GM19395 (cell line): ENCODE data around the gene RORB.
A peak's percentile ranks its signal among the peaks of the same experiment; 100 is the strongest.
"Not testable (repeated sequence)": the region's sequence is repeated elsewhere in the genome, so short reads cannot be mapped to it uniquely, and the experiment has no call there.

Experiments
- ATAC-seq: cut with Tn5 transposase; IDR thresholded peaks from one replicate; pipeline ENCODE4 v1.9.1; 2021; ENCODE audit warnings: mild to moderate bottlenecking, moderate library complexity; ENCODE audit not compliant: unreplicated experiment

RORB gene

DNA sequence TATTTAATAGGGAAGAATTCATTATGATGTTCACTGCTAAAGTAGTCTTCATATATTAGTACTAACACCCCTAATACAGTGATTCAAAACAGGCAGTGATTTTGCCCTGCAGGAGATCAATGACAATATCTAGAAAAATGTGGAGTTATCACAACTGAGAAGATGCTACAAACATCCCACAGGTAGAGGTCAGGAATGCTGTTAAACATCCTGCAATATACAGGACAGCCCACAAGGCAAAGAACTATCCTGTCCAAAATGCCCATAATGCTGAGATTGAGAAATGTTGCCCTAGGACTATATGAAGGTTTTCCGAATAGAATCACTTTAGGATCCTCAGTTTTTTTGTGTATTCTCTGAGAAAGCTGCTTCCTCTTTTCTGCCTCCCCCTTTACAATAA, 15.3 kb downstream of the RORB start:
- ATAC-seq: no peak

DNA sequence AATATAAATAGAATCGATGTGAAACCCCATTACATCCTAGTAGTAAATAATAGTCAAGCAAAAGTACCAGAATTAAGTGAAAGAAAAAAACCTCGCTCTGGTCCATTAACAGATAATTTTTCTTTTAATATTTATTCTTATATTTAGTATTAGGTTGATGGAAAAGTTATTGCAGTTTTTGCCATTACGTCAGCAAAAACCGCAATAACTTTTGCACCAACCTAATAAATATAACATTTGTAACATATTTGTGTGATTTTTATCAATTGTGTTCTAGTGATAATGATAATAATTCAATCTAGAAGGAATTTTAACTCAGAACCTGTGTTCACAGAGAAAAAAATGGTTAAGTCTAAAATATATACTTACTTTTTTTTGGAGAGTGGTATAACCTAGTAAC, 16.1 kb downstream of the RORB start:
- ATAC-seq: no peak

DNA sequence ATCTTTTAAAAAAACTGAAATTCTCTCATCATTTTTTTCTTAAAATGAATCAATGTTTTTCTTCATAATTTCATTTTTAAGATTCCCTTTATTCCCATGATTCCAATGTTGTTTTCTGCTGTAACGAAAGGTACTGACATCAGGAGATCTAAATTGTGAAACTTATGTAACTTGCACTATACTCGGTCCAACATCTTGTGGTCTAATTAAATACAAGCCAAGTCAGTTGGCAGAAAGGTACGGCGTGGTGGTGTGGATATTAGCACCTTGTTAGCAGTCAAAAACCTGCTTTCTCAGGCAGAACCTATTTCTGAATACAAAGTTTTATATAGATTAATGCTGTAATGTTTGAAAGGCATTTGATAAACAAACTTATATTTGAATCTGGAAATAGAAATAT, 20.1 kb downstream of the RORB start:
- no peak for ATAC-seq

DNA sequence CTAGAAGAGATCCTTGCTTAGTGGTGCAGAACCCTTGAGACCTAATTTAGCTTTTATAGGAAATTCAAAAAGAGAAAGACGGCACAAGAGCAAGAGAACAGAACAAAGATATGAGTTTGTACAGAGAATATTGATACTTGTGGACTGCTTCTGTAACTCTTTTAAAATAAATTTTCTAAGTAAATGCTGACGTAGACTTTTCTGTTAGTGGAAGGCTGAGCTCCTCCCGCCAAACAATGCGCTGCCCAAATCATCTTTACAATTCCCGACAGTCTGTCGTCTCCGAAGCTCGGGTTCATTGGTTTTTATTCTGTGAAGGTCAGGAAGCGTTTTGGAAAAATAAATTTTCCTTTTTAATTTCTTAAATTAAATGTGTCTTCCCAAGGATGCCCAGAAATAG, 22.3 kb downstream of the RORB start:
- no peak for ATAC-seq

DNA sequence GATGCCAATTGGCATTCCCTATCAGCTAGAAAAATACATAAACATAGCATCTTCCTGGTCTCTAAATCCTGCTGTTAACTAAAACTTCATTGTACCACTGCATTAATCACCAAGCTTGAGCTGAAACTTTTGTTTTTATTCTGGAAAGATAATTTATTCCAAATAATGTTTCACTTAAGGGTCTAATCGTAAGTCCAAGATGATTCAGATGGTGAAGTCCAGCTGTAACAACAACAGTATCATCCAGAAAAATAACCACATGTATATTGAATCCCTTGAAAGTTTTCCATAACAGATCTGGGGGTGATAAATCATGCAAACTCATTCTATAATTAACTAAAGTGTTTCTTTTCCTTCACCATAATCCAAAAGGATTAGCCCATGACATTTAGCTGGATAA, 23.9 kb downstream of the RORB start:
- no peak for ATAC-seq

DNA sequence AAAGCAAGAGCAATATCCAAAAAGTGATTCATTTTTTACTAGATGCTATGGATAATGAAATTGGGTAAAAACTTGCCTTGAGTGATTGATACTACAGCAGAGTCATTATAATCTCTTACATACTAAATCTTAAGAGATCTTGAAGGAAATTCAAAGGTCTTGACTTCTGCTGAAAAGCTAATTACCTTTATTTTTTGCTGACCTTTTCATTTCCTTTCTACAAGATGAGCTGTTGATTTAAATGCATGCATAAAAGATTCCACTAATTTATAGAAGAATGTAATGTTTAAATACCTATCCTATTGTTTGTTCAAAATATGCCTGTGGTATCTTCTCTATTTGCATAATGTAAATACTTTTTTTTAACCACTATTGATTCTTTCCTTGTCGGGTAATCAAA, 27.2 kb downstream of the RORB start:
- ATAC-seq: no peak

DNA sequence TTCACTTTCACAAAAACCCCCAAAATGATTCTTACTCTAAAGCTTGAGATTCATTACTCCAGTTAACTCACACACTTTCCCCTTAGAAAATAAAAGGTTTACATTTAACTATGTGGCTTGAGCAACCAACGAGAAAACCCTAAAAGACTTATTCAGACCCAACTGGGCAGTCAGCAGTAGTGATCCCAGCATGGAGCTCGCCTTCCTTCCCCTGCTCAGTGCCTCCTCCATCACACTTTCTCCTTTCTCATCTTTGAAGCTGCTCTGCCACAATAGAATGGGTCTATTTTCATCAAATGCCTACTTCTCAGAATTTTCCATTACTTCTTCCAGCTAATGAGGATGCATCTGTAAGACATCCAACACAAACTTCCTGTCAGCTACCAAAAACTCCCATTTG, 29.1 kb downstream of the RORB start:
- no peak for ATAC-seq

DNA sequence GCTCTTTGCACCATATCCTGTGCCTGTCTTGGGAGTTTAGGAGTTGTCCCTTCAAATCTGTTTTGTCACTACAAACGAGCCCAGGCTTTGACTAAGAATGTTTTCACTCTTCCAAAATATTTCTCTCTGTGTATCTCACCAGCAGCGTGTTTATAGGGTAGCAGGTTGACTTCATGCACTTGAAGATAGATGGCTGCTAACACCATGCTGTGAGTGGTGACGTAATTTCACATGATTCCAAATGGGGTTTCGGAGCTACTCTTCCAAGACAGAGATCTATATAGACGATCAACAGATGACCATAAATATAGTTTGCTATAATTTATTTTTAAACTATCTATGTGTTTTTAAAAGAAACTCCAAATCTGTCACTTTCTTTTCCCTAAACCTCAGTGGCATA, 30.6 kb downstream of the RORB start:
- no peak for ATAC-seq

DNA sequence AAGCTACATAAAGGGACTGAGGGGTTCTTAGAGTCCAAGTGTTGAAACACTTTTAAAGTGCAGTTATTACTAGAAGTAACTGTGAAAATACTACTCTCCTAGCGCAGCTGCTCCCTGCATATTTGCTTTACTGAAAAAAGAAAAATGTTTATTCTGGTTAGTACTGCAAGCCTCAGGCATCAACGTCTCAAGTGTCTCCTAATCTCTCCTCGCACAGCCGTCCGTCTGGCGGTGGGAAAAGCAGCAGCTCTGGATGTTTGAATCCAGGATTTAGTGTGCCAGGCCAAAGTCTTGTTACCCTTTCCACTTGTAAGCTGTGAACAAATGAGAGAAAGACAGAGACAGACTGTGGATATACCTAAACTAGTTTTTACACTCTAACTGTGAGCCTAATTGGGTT, 31.1 kb downstream of the RORB start:
- no peak for ATAC-seq

DNA sequence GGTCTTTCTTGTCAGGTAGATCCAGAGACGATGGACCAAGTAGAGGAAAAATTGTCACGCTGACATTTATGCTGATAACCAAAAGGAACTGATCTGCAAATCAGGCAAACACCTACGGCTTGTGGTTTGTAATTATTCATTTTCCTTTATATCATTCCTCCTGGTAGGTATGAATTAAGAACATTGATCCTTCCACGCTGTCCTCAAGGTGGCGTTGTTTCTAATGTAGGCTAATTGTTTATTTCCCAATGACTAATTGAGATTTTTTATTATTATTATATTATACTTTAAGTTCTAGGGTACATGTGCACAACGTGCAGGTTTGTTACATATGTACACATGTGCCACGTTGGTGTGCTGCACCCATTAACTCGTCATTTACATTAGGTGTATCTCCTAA, 33.3 kb downstream of the RORB start:
- ATAC-seq: not testable (repeated sequence)

DNA sequence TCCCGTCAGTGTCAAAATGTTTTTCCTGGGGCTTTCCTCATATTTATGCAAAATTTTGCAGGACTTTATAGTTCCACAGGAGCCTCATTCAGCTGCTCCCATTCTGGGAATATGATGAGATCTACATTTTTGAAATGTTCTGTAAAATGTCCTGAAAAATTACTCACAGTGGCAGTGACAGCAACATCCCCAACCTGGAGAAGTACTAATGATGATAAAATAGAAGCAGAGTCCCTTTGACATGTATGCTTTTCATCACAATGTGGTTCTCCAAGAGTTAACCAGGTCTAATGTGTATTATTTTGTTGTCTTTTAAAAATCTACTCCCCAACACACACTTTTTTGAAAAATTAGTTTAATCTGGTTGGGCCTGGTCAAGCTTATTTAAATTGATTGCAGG, 36.1 kb downstream of the RORB start:
- ATAC-seq: no peak

DNA sequence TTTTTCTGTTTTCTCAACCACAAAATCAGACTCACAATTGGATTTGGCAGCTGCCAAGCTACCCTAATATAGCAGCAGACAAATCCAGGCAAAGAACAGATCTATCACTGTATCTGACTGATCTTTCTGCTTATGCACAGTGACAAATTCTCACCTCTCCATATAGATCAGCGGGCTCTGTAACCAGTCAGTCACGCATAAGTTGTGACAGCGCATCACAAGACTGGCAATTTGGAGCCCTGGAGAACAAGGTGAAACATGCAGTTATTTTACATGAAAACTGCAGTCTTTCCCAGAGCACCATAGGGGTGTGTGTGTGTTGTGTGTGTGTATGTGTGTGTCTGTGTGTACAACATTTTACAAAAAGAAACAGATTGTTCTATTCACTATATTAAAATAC, 37.7 kb downstream of the RORB start:
- ATAC-seq: no peak

DNA sequence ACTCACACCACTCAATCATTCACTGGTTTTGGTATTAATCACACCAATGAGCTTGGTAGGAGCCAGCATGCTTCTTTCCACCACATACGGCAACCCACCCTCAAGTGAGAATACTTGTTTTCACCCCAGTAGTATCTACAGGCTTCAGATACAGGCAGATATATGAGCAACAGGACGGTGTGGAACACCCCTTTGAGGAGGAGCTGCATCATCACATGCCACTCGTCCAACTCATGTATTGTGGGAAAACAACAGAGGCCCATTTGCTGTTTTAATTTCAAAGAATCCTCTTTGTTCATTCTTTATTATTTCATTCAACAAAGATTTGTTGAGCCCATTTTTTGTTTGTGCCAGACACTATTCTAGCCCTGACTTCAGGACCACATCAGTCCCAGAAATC, 46.0 kb downstream of the RORB start:
- ATAC-seq: no peak

DNA sequence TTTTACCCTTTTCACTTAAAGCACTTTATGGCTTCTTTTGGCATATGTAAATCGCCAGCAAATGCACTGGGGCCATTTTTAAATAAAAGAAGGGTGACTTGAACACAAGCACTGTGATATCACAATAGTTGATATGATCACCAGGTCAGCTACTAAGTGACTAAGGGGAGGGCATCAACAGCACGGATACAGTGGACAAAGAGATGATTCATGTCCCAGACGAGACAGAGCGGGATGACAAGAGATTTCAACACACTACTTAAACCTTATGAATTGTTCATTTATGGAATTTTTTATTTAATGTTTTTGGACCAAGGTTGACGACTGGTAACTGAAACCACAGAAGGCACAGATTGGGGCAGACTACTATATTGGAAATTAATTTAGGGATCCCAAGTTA, 54.1 kb downstream of the RORB start:
- no peak for ATAC-seq

DNA sequence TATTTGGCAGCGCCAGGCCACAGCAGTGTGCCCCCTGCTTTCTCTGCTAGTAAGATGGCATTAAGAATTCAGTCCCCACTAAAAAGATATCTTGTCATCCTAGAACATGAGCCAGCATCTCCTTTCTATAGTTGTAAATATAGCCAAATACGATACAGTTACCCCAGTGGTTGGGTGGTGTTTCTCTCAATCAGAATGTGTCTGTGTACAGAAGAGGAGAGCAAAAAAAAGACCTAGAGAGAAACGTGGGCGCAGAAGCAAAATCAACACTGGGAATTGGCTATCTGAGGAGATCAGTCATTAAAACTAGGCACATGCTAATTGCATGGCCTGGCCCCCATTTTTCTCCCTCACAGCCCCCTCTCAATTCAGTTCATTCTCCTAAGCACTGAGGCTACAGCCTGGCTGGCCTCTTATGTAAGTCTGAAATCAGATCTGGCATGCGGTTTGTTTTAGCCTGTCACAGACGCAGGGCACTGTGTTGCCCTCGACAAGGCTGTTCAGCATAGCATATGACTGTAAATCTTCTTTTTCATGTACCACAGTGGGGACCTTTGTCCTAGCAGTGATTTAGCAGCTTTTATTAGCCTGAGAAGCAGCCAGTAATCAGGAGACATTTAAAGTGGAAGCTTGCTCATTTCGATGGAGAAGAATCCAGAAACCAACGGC, 57.8 kb downstream of the RORB start:
- ATAC-seq: no peak

DNA sequence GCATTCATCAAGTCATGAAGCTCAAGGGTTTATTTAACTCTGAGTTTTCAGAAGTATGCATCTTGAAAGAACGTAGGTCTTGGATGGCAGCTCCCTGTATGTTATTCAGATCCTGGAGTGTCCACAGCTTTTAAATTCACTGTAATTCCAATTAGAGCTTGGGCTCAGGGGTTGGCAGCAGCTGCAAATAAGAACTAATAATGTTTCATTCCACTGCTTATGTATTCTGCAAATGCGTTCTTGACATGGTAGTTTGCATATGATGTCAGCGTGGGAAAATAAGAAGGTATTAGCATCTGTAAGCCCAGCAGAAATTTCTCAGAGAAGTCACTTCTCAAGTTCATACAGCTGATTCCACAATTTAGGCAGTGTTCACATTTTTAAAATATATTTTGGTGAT, 58.4 kb downstream of the RORB start:
- no peak for ATAC-seq

DNA sequence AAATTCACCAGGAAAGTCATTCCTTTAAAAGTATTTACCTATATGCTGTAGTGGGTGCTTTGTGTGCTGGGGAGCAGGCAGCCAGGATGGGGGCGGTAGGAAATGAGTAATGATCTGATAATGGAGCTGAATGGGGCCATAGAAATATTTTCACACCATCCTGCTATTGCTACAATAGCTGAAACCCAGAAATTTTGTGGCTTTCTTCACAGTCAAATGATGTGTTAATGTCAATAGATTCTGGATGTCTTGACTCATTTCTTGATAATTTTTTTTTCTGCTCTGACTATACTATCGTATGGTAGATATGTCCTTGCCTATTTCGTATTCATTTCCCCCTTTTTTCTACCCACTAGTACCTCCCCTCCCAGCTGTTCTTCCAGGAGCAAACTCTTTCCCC, 59.5 kb downstream of the RORB start:
- peak; percentile 90 for ATAC-seq

DNA sequence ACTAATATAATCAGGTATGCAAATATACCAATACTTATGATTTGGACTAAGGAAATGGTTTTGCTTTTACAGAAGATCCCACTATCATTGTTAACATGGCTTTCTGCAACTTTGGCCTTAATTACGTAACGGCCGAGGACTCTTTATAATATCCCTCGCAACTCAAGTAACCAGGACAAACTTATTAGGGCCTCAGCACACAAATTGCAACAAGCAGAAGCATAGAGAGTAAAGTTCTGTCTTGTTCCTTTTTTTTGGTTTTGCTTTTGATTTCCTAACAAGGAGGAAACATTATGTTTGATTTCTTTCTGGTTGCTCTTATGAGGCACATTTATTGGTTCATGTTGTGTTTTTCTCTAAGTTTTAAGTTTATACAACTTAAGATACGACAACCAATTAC, 60.4 kb downstream of the RORB start:
- ATAC-seq: peak; percentile 26

DNA sequence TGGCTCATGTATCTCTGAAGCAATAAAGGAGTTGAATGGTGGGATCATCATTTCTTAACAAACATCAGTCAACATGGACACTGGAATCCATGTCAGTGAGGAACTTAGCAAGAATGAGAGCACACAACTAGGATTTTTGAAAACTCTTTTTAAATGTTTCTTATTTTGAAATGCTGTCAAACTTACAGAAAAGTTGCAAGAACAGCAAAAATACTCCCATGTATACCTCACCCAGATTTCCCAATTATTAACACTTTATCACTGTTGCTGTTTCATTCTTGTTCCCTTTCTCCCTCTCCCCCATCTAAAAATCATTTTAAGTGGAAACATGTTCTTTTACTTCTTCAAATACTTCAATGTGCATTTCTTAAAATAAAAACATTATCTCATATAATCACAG, 65.5 kb downstream of the RORB start:
- ATAC-seq: no peak

DNA sequence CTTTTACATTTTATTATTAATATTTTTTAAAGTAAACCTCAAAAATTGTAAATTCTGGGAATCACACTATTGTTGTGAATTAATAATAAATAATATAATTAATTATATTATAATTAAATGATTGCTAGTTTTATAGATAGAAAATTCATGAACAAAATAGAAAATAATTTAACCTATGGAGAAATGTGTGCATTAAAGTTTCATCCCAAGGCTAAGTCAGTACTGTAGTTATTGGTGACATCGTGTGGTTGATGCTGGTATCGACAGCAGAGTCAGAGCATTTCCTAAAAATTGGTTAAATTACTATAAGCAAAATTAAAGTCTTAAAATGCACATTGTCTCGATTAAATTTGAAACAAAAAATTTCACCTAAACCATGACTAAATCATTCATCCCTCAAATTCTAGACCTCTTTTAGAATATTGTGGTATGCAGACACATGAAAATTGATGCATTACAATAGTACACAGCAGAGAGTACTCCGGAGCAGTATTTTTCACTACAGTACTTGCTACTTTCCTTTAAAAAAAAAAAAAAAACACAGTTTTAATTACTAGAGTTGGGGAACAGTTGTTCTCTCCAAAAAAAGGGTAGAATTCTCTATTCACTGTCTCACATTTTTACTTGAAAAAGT, 73.9 kb downstream of the RORB start:
- peak; percentile 75 for ATAC-seq

DNA sequence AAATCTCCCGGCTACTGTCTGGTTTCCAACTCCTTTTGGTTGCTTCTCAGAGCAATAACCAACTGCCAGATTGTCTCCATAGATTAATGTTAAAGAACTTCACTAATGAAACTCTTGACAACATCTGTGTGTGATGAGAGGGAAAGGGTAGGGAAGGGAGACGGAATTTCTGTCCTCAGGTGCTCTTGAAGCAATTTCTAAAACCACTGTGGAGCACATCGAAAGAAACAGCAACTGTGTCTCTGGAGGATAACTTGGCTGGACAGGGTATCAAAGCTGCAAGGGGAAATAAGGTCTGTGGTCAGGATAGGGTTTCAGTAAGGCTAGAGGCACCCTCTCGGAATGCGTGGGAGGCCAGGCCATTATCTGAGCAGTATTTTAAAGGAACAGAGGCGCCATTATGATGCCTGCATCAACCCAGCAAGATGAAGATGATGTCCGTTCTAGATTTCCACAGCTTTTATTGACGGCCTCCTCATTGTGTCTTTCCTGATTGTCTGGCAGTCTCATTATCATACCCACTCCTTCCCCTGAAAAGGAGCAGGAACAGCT, 76.6 kb downstream of the RORB start:
- ATAC-seq: peak; percentile 62

DNA sequence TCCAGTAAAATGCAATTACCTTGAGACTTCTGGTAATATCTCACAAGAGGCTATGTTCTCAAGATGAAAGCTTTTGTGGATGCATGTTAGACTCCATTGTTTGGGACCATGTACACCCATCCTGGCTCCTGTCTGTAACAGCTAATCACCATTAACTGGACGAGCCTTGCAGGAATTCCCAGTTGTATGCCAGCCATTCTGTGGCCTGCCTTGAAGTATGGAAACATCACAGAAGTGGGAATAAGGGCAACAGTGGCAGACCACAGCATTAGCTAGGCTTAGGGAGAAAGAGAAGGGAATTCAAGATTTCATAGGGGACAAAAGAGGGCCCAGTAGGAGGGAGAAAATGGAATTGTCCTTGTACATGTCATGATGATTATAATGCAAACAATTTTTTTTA, 79.0 kb downstream of the RORB start:
- ATAC-seq: no peak

DNA sequence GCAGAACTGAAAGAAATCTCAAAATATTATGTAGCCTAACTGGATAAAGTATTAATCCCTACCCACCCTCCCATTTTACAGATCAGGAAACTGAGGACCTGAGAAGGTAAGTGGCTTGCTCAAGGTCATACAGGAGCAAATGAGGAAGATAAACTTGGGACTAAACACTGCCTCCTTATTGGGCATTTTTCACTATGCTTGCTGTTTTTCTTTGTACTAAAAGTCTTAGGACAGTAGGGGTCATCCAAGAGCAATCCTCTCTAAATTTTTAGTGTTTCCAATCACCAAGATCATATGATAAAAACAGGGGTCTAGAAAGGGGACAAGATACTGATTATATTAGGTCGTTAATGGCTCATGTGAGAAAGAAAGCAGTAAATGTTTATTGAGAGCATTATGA, 80.8 kb downstream of the RORB start:
- ATAC-seq: no peak
